T-helper 1 cell treated with Interleukin-12 subunit alpha and Interleukin-12 subunit beta and Interleukin-4 antibody, amounts not matched to agents 30 μg/mL and 1 μg/mL, for 36 hours (primary cell): Measurements from ENCODE around the gene OPN1MW.
A peak's percentile ranks its signal among the peaks of the same experiment; 100 is the strongest.
"Not testable (repeated sequence)": the region's sequence is repeated elsewhere in the genome, so short reads cannot be mapped to it uniquely, and the experiment has no call there.

Experiments
- H3K27ac Mint-ChIP-seq: one replicate; pipeline ENCODE4 v1.8.0; 2021; ENCODE audit warnings: mild to moderate bottlenecking, mixed read lengths
- H3K27me3 Mint-ChIP-seq: one replicate; pipeline ENCODE4 v1.8.0; 2021; ENCODE audit warnings: low read depth, mixed read lengths
- H3K36me3 Mint-ChIP-seq: one replicate; pipeline ENCODE4 v1.8.0; 2021; ENCODE audit warnings: low read depth, mixed read lengths
- H3K4me1 Mint-ChIP-seq: one replicate; pipeline ENCODE4 v1.8.0; 2021; ENCODE audit warnings: low read depth, mixed read lengths
- H3K4me3 Mint-ChIP-seq: one replicate; pipeline ENCODE4 v1.8.0; 2021; ENCODE audit warnings: mild to moderate bottlenecking, moderate library complexity, mixed read lengths
- H3K9me3 Mint-ChIP-seq: one replicate; pipeline ENCODE4 v1.8.0; 2021; ENCODE audit warnings: mixed read lengths

The OPN1MW gene

GRCh38 chrX:154172535-154172943 is 9.9 kb upstream of the OPN1MW start:
- not testable (repeated sequence) for H3K36me3 Mint-ChIP-seq, H3K9me3 Mint-ChIP-seq, H3K4me3 Mint-ChIP-seq, H3K27me3 Mint-ChIP-seq, H3K4me1 Mint-ChIP-seq, H3K27ac Mint-ChIP-seq

- H3K4me1 Mint-ChIP-seq, H3K4me3 Mint-ChIP-seq, H3K9me3 Mint-ChIP-seq, H3K36me3 Mint-ChIP-seq, H3K27ac Mint-ChIP-seq, H3K27me3 Mint-ChIP-seq: not testable (repeated sequence)
Observed at GRCh38 chrX:154174356-154174755, 8.0 kb upstream of the OPN1MW start.

GRCh38 chrX:154183794-154184193 is 1.4 kb downstream of the OPN1MW start:
- H3K27me3 Mint-ChIP-seq, H3K9me3 Mint-ChIP-seq, H3K36me3 Mint-ChIP-seq, H3K4me1 Mint-ChIP-seq, H3K27ac Mint-ChIP-seq, H3K4me3 Mint-ChIP-seq: not testable (repeated sequence)

GRCh38 chrX:154192846-154193245 is 10.4 kb downstream of the OPN1MW start:
- H3K4me3 Mint-ChIP-seq, H3K27me3 Mint-ChIP-seq, H3K27ac Mint-ChIP-seq, H3K9me3 Mint-ChIP-seq, H3K4me1 Mint-ChIP-seq, H3K36me3 Mint-ChIP-seq: not testable (repeated sequence)

GRCh38 chrX:154194316-154194715 is 11.9 kb downstream of the OPN1MW start:
- not testable (repeated sequence) for H3K36me3 Mint-ChIP-seq, H3K27me3 Mint-ChIP-seq, H3K9me3 Mint-ChIP-seq, H3K27ac Mint-ChIP-seq, H3K4me3 Mint-ChIP-seq, H3K4me1 Mint-ChIP-seq

- not testable (repeated sequence) for H3K27me3 Mint-ChIP-seq, H3K9me3 Mint-ChIP-seq, H3K36me3 Mint-ChIP-seq, H3K4me3 Mint-ChIP-seq, H3K4me1 Mint-ChIP-seq, H3K27ac Mint-ChIP-seq
Observed at GRCh38 chrX:154196466-154196865, 14.1 kb downstream of the OPN1MW start.

GRCh38 chrX:154209670-154210418 is 27.4 kb downstream of the OPN1MW start:
- H3K27ac Mint-ChIP-seq: peak overlapping the region; percentile 57
- not testable (repeated sequence) for H3K27me3 Mint-ChIP-seq, H3K4me1 Mint-ChIP-seq, H3K36me3 Mint-ChIP-seq, H3K9me3 Mint-ChIP-seq, H3K4me3 Mint-ChIP-seq

- not testable (repeated sequence) for H3K36me3 Mint-ChIP-seq, H3K4me3 Mint-ChIP-seq, H3K9me3 Mint-ChIP-seq, H3K27ac Mint-ChIP-seq, H3K4me1 Mint-ChIP-seq, H3K27me3 Mint-ChIP-seq
Observed at GRCh38 chrX:154211057-154211456, 28.7 kb downstream of the OPN1MW start.

- H3K4me3 Mint-ChIP-seq, H3K27me3 Mint-ChIP-seq, H3K4me1 Mint-ChIP-seq, H3K27ac Mint-ChIP-seq, H3K9me3 Mint-ChIP-seq, H3K36me3 Mint-ChIP-seq: not testable (repeated sequence)
Observed at GRCh38 chrX:154211499-154211898, 29.1 kb downstream of the OPN1MW start.

GRCh38 chrX:154219456-154219855 is 37.1 kb downstream of the OPN1MW start, which contains the start of gene OPN1MW2:
Gene OPN1MW2 (plus strand): TSS chrX:154219756. CDS start chrX:154219816, 60 bp downstream.
- H3K4me3 Mint-ChIP-seq, H3K27me3 Mint-ChIP-seq, H3K9me3 Mint-ChIP-seq, H3K27ac Mint-ChIP-seq, H3K4me1 Mint-ChIP-seq, H3K36me3 Mint-ChIP-seq: not testable (repeated sequence)

- not testable (repeated sequence) for H3K4me3 Mint-ChIP-seq, H3K9me3 Mint-ChIP-seq, H3K4me1 Mint-ChIP-seq, H3K36me3 Mint-ChIP-seq, H3K27me3 Mint-ChIP-seq, H3K27ac Mint-ChIP-seq
Observed at GRCh38 chrX:154225292-154225691, 42.9 kb downstream of the OPN1MW start.

GRCh38 chrX:154226706-154227105 is 44.3 kb downstream of the OPN1MW start:
- not testable (repeated sequence) for H3K27ac Mint-ChIP-seq, H3K9me3 Mint-ChIP-seq, H3K36me3 Mint-ChIP-seq, H3K27me3 Mint-ChIP-seq, H3K4me1 Mint-ChIP-seq, H3K4me3 Mint-ChIP-seq

GRCh38 chrX:154231443-154231842 is 49.0 kb downstream of the OPN1MW start:
- not testable (repeated sequence) for H3K27ac Mint-ChIP-seq, H3K4me1 Mint-ChIP-seq, H3K4me3 Mint-ChIP-seq, H3K9me3 Mint-ChIP-seq, H3K27me3 Mint-ChIP-seq, H3K36me3 Mint-ChIP-seq

- not testable (repeated sequence) for H3K27ac Mint-ChIP-seq, H3K4me1 Mint-ChIP-seq, H3K27me3 Mint-ChIP-seq, H3K4me3 Mint-ChIP-seq, H3K9me3 Mint-ChIP-seq, H3K36me3 Mint-ChIP-seq
Observed at GRCh38 chrX:154233620-154234019, 51.2 kb downstream of the OPN1MW start.

GRCh38 chrX:154238939-154239559 is 56.7 kb downstream of the OPN1MW start:
- H3K27ac Mint-ChIP-seq, H3K36me3 Mint-ChIP-seq: not testable (repeated sequence)

GRCh38 chrX:154239982-154240503 is 57.6 kb downstream of the OPN1MW start:
- H3K36me3 Mint-ChIP-seq, H3K9me3 Mint-ChIP-seq, H3K4me3 Mint-ChIP-seq, H3K27me3 Mint-ChIP-seq, H3K4me1 Mint-ChIP-seq, H3K27ac Mint-ChIP-seq: not testable (repeated sequence)

More at GRCh38 chrX:154238939-154239559, 56.7 kb downstream of the OPN1MW start:
- H3K9me3 Mint-ChIP-seq, H3K27me3 Mint-ChIP-seq, H3K4me3 Mint-ChIP-seq, H3K4me1 Mint-ChIP-seq: not testable (repeated sequence)
